GM12892 (cell line): ENCODE measurements around the gene SH3D21.

Experiments
- POLR2A ChIP-seq: IDR thresholded peaks from 2 replicates; pipeline ENCODE4 v1.6.1; 2011; ENCODE audit warnings: low read depth, low read length, control low read depth
- TAF1 ChIP-seq: IDR thresholded peaks from 2 replicates; pipeline ENCODE4 v1.6.1; 2011; ENCODE audit warnings: low read depth, mild to moderate bottlenecking, control low read depth, low read length, borderline replicate concordance

DNA sequence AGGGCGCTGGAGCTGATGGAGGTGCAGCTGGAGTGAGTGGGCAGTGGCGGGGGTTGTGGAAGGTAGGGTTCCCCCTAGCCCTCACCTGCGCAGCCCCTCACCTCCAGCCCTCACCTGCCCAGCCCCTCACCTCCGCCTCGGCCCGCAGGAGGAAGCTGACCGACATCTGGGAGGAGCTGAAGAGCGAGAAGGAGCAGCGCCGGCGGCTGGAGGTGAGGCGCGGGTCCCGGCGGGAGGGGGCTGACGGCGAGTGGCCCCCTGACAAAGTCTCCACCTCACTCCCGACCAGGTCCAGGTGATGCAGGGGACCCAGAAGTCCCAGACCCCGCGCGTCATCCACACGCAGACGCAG is 14.6 kb downstream of the SH3D21 start:
- TF ChIP-seq POLR2A = no peak
- TF ChIP-seq TAF1 = no peak
